ENCODE results near the gene ZNF235.
"Not testable (repeated sequence)": the region's sequence is repeated elsewhere in the genome, so short reads cannot be mapped to it uniquely, and the experiment has no call there.

The ZNF235 gene

DNA sequence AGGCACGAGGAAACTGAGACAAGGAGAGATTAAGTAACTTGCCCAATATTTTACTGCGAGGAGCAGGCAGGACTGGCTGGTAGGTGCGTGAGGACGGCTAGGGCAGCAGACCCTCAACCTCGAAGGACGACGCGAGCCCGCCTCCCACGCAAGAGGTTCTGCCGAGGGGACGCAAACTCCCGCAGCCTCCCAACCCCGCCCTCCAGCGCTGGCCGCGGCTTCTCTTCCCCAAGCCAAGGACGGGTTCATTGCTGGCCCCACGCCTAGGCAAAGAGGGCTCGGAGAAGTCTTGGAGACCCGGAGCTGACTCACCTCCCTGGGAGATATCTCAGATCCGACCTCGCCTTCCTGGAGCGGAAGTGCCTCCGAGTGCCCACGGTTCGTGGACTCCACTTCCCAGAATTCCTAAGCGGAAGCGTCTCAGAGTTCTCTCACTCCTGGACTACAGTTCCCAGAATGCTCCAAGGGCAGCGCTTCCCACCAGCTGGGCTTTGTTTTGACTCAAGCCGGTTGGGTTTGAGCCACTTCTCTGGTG, at the start of gene ZNF235:
ZNF235 (minus strand) TSS at position 367 of the 535 bp plus-strand sequence. CDS start 1,621 bp downstream, outside the sequence.
- peak within 1 kb of the TSS; percentile 83 for H3K4me3 ChIP-seq (ENCODE audit: low read depth, low read length)
- no peak for TF ChIP-seq CTCF (IDR thresholded peaks at IDR 0.05; ENCODE audit: low read depth, low read length, missing control alignments)
- DNase-seq (ENCODE audit: low read depth) = peak; percentile 85

- no peak for TF ChIP-seq CTCF (IDR thresholded peaks at IDR 0.05; ENCODE audit: low read depth, low read length, missing control alignments)
- DNase-seq (ENCODE audit: low read depth) = no peak
- H3K4me3 ChIP-seq (ENCODE audit: low read depth, low read length) = no peak overlapping the region
Measured at GRCh38 chr19:44346556-44346955, 41.7 kb upstream of the ZNF235 start.

DNA sequence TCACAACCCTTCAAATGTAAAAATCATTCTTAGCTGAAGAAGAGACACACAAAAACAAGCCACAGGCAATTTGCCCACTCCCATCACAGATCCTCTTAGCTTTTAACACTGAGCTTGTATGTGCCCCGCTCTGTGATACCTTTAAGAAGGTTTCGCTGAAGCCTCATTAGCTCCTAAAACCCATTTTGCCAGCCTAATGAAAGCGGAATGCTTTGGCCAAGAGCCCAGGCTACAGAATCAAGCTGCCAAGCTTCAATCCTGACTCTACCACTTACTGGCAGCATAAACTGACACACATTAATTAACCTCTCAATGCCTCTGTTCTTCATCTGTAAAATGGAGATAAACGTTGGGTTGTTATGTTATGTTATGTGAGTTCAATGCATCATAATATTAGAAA, 41.1 kb upstream of the ZNF235 start:
- no peak for DNase-seq (ENCODE audit: low read depth)
- H3K4me3 ChIP-seq (ENCODE audit: low read depth, low read length) = no peak overlapping the region
- TF ChIP-seq CTCF (IDR thresholded peaks at IDR 0.05; ENCODE audit: low read depth, low read length, missing control alignments) = no peak

- no peak overlapping the region for H3K4me3 ChIP-seq (ENCODE audit: low read depth, low read length)
- no peak for DNase-seq (ENCODE audit: low read depth)
- TF ChIP-seq CTCF (IDR thresholded peaks at IDR 0.05; ENCODE audit: low read depth, low read length, missing control alignments) = no peak
Measured at GRCh38 chr19:44344255-44344654, 39.4 kb upstream of the ZNF235 start.

- H3K4me3 ChIP-seq (ENCODE audit: low read depth, low read length) = no peak overlapping the region
- DNase-seq (ENCODE audit: low read depth) = no peak
- TF ChIP-seq CTCF (IDR thresholded peaks at IDR 0.05; ENCODE audit: low read depth, low read length, missing control alignments) = no peak
Measured at GRCh38 chr19:44341794-44342193, 37.0 kb upstream of the ZNF235 start.

DNA sequence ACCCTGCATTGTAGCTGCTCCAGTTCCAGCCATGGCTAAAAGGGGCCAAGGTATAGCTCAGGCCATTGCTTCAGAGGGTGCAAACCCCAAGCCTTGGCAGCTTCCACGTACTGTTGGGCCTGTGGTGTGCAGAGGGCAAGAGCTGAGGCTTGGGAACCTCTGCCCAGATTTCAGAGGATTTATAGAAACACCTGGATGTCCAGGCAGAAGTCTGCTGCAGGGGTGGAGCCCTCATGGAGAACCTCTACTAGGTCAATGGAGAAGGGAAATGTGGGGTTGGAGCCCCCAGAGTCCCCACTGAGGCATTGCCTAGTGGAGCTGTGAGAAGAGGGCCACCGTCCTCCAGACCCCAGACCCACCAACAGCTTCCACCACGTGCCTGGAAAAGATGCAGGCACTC, 29.8 kb upstream of the ZNF235 start:
- DNase-seq (ENCODE audit: low read depth); H3K4me3 ChIP-seq (ENCODE audit: low read depth, low read length): not testable (repeated sequence)

- TF ChIP-seq CTCF (IDR thresholded peaks at IDR 0.05; ENCODE audit: low read depth, low read length, missing control alignments) = no peak
- no peak for DNase-seq (ENCODE audit: low read depth)
- H3K4me3 ChIP-seq (ENCODE audit: low read depth, low read length) = no peak overlapping the region
Measured at GRCh38 chr19:44332145-44332544, 27.3 kb upstream of the ZNF235 start.
